Measurements from ENCODE around the gene HLF. TPM values are rescaled to one million over a fixed set of nuclear protein-coding genes. Genes with fewer than 3 reads are reported as not detected.

The HLF gene
- polyA plus RNA-seq, 2 donors = 6.4 to 12.7 TPM

GRCh38 chr17:55304171-55304859 lies 39.6 kb downstream of the HLF start:
- Histone ChIP-seq H3K27ac (ENCODE audit: low read depth in 2 of 2, low read length in 1 of 2) (peak overlapping the region; percentile 17 to 22), H3K4me1 (ENCODE audit: control insufficient read depth in 2 of 2, insufficient read depth in 2 of 2, low read length in 1 of 2) (peaks cover 4 to 23% of the 10 kb centered on the region in 2 donors), H3K36me3 (ENCODE audit: control insufficient read depth in 2 of 2, insufficient read depth in 2 of 2, low read length in 1 of 2) (no peaks in the 10 kb centered on the region), H3K4me3 (ENCODE audit: low read depth in 1 of 2, low read length in 2 of 2) (no peak overlapping the region), H3K27me3 (ENCODE audit: control insufficient read depth in 1 of 2, insufficient read depth in 2 of 2, low read length in 2 of 2) (no peaks in the 10 kb centered on the region), H3K9me3 (ENCODE audit: control insufficient read depth in 2 of 2, insufficient read depth in 1 of 2, low read depth in 1 of 2, low read length in 1 of 2) (no peaks in the 10 kb centered on the region)
- 71 to 85% methylated on average over 11 of the region's 11 CpGs for WGBS, 2 donors

GRCh38 chr17:55305321-55306087 lies 40.7 kb downstream of the HLF start:
- Histone ChIP-seq H3K4me1 (ENCODE audit: control insufficient read depth in 2 of 2, insufficient read depth in 2 of 2, low read length in 1 of 2) (peaks cover 4 to 23% of the 10 kb centered on the region in 2 donors), H3K27me3 (ENCODE audit: control insufficient read depth in 1 of 2, insufficient read depth in 2 of 2, low read length in 2 of 2) (no peaks in the 10 kb centered on the region), H3K9me3 (ENCODE audit: control insufficient read depth in 2 of 2, insufficient read depth in 1 of 2, low read depth in 1 of 2, low read length in 1 of 2) (no peaks in the 10 kb centered on the region), H3K36me3 (ENCODE audit: control insufficient read depth in 2 of 2, insufficient read depth in 2 of 2, low read length in 1 of 2) (no peaks in the 10 kb centered on the region), H3K4me3 (ENCODE audit: low read depth in 1 of 2, low read length in 2 of 2) (no peak overlapping the region), H3K27ac (ENCODE audit: low read depth in 2 of 2, low read length in 1 of 2) (no peak overlapping the region)
- WGBS, 2 donors = 80% methylated on average over 6 of the region's 6 CpGs

- H3K9me3 ChIP-seq (ENCODE audit: control insufficient read depth in 2 of 2, insufficient read depth in 1 of 2, low read depth in 1 of 2, low read length in 1 of 2) = no peaks in the 10 kb centered on the region
- H3K4me1 ChIP-seq (ENCODE audit: control insufficient read depth in 2 of 2, insufficient read depth in 2 of 2, low read length in 1 of 2) = peaks cover 4 to 17% of the 10 kb centered on the region in 2 donors
- H3K27me3 ChIP-seq (ENCODE audit: control insufficient read depth in 1 of 2, insufficient read depth in 2 of 2, low read length in 2 of 2) = no peaks in the 10 kb centered on the region
- 90 to 91% methylated on average over 7 of the region's 7 CpGs for WGBS, 2 donors
- H3K36me3 ChIP-seq (ENCODE audit: control insufficient read depth in 2 of 2, insufficient read depth in 2 of 2, low read length in 1 of 2) = no peaks in the 10 kb centered on the region
- H3K27ac ChIP-seq (ENCODE audit: low read depth in 2 of 2, low read length in 1 of 2) = no peak overlapping the region
- H3K4me3 ChIP-seq (ENCODE audit: low read depth in 1 of 2, low read length in 2 of 2) = no peak overlapping the region
These were observed 43.1 kb downstream of the HLF start for GRCh38 chr17:55307879-55308278.

GRCh38 chr17:55308613-55309391 lies 44.0 kb downstream of the HLF start:
- Histone ChIP-seq H3K9me3 (ENCODE audit: control insufficient read depth in 2 of 2, insufficient read depth in 1 of 2, low read depth in 1 of 2, low read length in 1 of 2) (no peaks in the 10 kb centered on the region), H3K27me3 (ENCODE audit: control insufficient read depth in 1 of 2, insufficient read depth in 2 of 2, low read length in 2 of 2) (no peaks in the 10 kb centered on the region), H3K4me3 (ENCODE audit: low read depth in 1 of 2, low read length in 2 of 2) (no peak overlapping the region), H3K36me3 (ENCODE audit: control insufficient read depth in 2 of 2, insufficient read depth in 2 of 2, low read length in 1 of 2) (no peaks in the 10 kb centered on the region), H3K4me1 (ENCODE audit: control insufficient read depth in 2 of 2, insufficient read depth in 2 of 2, low read length in 1 of 2) (peaks cover 4 to 14% of the 10 kb centered on the region in 2 donors), H3K27ac (ENCODE audit: low read depth in 2 of 2, low read length in 1 of 2) (no peak overlapping the region)
- WGBS, 2 donors = 77 to 83% methylated on average over 9 of the region's 9 CpGs

- H3K27me3 ChIP-seq (ENCODE audit: control insufficient read depth in 1 of 2, insufficient read depth in 2 of 2, low read length in 2 of 2) = no peaks in the 10 kb centered on the region
- H3K27ac ChIP-seq (ENCODE audit: low read depth in 2 of 2, low read length in 1 of 2) = no peak overlapping the region
- WGBS, 2 donors = 92 to 93% methylated on average over 7 of the region's 7 CpGs
- H3K4me3 ChIP-seq (ENCODE audit: low read depth in 1 of 2, low read length in 2 of 2) = no peak overlapping the region
- peaks cover 0 to 2% of the 10 kb centered on the region in 2 donors for H3K4me1 ChIP-seq (ENCODE audit: control insufficient read depth in 2 of 2, insufficient read depth in 2 of 2, low read length in 1 of 2)
- no peaks in the 10 kb centered on the region for H3K9me3 ChIP-seq (ENCODE audit: control insufficient read depth in 2 of 2, insufficient read depth in 1 of 2, low read depth in 1 of 2, low read length in 1 of 2)
- H3K36me3 ChIP-seq (ENCODE audit: control insufficient read depth in 2 of 2, insufficient read depth in 2 of 2, low read length in 1 of 2) = peaks cover 2 to 3% of the 10 kb centered on the region in 2 donors
These were observed 47.1 kb downstream of the HLF start for GRCh38 chr17:55311767-55312375.

GRCh38 chr17:55312852-55313251 lies 48.1 kb downstream of the HLF start:
- WGBS, 2 donors = 94 to 98% methylated on average over 3 of the region's 3 CpGs
- peaks cover under 1 to 2% of the 10 kb centered on the region in 2 donors for H3K4me1 ChIP-seq (ENCODE audit: control insufficient read depth in 2 of 2, insufficient read depth in 2 of 2, low read length in 1 of 2)
- no peak overlapping the region for H3K27ac ChIP-seq (ENCODE audit: low read depth in 2 of 2, low read length in 1 of 2)
- no peak overlapping the region for H3K4me3 ChIP-seq (ENCODE audit: low read depth in 1 of 2, low read length in 2 of 2)
- H3K9me3 ChIP-seq (ENCODE audit: control insufficient read depth in 2 of 2, insufficient read depth in 1 of 2, low read depth in 1 of 2, low read length in 1 of 2) = no peaks in the 10 kb centered on the region
- no peaks in the 10 kb centered on the region for H3K27me3 ChIP-seq (ENCODE audit: control insufficient read depth in 1 of 2, insufficient read depth in 2 of 2, low read length in 2 of 2)
- H3K36me3 ChIP-seq (ENCODE audit: control insufficient read depth in 2 of 2, insufficient read depth in 2 of 2, low read length in 1 of 2) = peaks cover 2 to 3% of the 10 kb centered on the region in 2 donors

GRCh38 chr17:55314061-55314783 lies 49.5 kb downstream of the HLF start:
- H3K27ac ChIP-seq (ENCODE audit: low read depth in 2 of 2, low read length in 1 of 2) = no peak overlapping the region
- H3K9me3 ChIP-seq (ENCODE audit: control insufficient read depth in 2 of 2, insufficient read depth in 1 of 2, low read depth in 1 of 2, low read length in 1 of 2) = peaks cover 0 to 3% of the 10 kb centered on the region in 2 donors
- no peak overlapping the region for H3K4me3 ChIP-seq (ENCODE audit: low read depth in 1 of 2, low read length in 2 of 2)
- peaks cover 2 to 3% of the 10 kb centered on the region in 2 donors for H3K36me3 ChIP-seq (ENCODE audit: control insufficient read depth in 2 of 2, insufficient read depth in 2 of 2, low read length in 1 of 2)
- H3K27me3 ChIP-seq (ENCODE audit: control insufficient read depth in 1 of 2, insufficient read depth in 2 of 2, low read length in 2 of 2) = no peaks in the 10 kb centered on the region
- WGBS, 2 donors = 72 to 77% methylated on average over 8 of the region's 8 CpGs
- peaks cover 2 to 10% of the 10 kb centered on the region in 2 donors for H3K4me1 ChIP-seq (ENCODE audit: control insufficient read depth in 2 of 2, insufficient read depth in 2 of 2, low read length in 1 of 2)

GRCh38 chr17:55314784-55315491 lies 50.2 kb downstream of the HLF start:
- Histone ChIP-seq H3K4me3 (ENCODE audit: low read depth in 1 of 2, low read length in 2 of 2) (no peak overlapping the region), H3K27me3 (ENCODE audit: control insufficient read depth in 1 of 2, insufficient read depth in 2 of 2, low read length in 2 of 2) (no peaks in the 10 kb centered on the region), H3K27ac (ENCODE audit: low read depth in 2 of 2, low read length in 1 of 2) (no peak overlapping the region), H3K36me3 (ENCODE audit: control insufficient read depth in 2 of 2, insufficient read depth in 2 of 2, low read length in 1 of 2) (peaks cover 2 to 3% of the 10 kb centered on the region in 2 donors), H3K9me3 (ENCODE audit: control insufficient read depth in 2 of 2, insufficient read depth in 1 of 2, low read depth in 1 of 2, low read length in 1 of 2) (peaks cover 0 to 3% of the 10 kb centered on the region in 2 donors), H3K4me1 (ENCODE audit: control insufficient read depth in 2 of 2, insufficient read depth in 2 of 2, low read length in 1 of 2) (peaks cover 2 to 10% of the 10 kb centered on the region in 2 donors)
- 85 to 90% methylated on average over 8 of the region's 8 CpGs for WGBS, 2 donors

Data from esophagus (tissue), 2 donors.